HFFc6 (cell line): ENCODE data around the gene STON1. TPM values are rescaled to one million over a fixed set of nuclear protein-coding genes. Genes with fewer than 3 reads are reported as not detected.
"Not testable (repeated sequence)": the region's sequence is repeated elsewhere in the genome, so short reads cannot be mapped to it uniquely, and the experiment has no call there.

Experiments used
- DNase-seq: peaks from one replicate; pipeline ENCODE4 v3.0.0-alpha.2; 2018
- H3K27ac Mint-ChIP-seq: 2 replicates; pipeline ENCODE4 v1.8.0; 2020; ENCODE audit warnings: mild to moderate bottlenecking, mixed read lengths
- H3K27me3 Mint-ChIP-seq: 2 replicates; pipeline ENCODE4 v1.8.0; 2021; ENCODE audit warnings: mild to moderate bottlenecking, moderate library complexity, mixed read lengths; ENCODE audit not compliant: insufficient read depth
- H3K36me3 Mint-ChIP-seq: 2 replicates; pipeline ENCODE4 v1.8.0; 2021; ENCODE audit warnings: low read depth, mixed read lengths
- H3K4me1 Mint-ChIP-seq: 2 replicates; pipeline ENCODE4 v1.8.0; 2020; ENCODE audit warnings: low read depth, mixed read lengths
- H3K4me3 Mint-ChIP-seq: 2 replicates; pipeline ENCODE4 v1.8.0; 2020; ENCODE audit warnings: mild to moderate bottlenecking, moderate library complexity, mixed read lengths
- H3K9me3 Mint-ChIP-seq: 2 replicates; pipeline ENCODE4 v1.8.0; 2020; ENCODE audit warnings: mild to moderate bottlenecking, mixed read lengths
- total RNA-seq, 6 experiments: library from RNA; stranded (reverse); fragmentation: NEBNext Ultra II Directional; extraction: Animal tissue kit (Norgen Biotek cat#: 25700); gene quantifications; 2 replicates in 1 of 6; 3 replicates in 5 of 6; pipeline ENCODE4 v1.2.3, GENCODE V29; 2021
- TF ChIP-seq, protein P1 (sequence below): fragments of 200-600 bp; sonication (generic); IDR thresholded peaks from 2 replicates; pipeline ENCODE4 v1.5.0; 2021; ENCODE audit warnings: antibody characterized with exemption, mild to moderate bottlenecking

STON1 gene
- total RNA-seq, 6 experiments from 2014 or later = 1.3 to 4.3 (median 3.1) TPM

GRCh38 chr2:48620604-48621003 lies 90.7 kb downstream of the STON1 start:
- Mint-ChIP-seq H3K4me1 (no peaks in the 10 kb centered on the region), H3K9me3 (no peaks in the 10 kb centered on the region), H3K27me3 (no peaks in the 10 kb centered on the region), H3K36me3 (no peaks in the 10 kb centered on the region), H3K4me3 (no peak overlapping the region), H3K27ac (no peak overlapping the region)
- TF ChIP-seq, protein P1, sequence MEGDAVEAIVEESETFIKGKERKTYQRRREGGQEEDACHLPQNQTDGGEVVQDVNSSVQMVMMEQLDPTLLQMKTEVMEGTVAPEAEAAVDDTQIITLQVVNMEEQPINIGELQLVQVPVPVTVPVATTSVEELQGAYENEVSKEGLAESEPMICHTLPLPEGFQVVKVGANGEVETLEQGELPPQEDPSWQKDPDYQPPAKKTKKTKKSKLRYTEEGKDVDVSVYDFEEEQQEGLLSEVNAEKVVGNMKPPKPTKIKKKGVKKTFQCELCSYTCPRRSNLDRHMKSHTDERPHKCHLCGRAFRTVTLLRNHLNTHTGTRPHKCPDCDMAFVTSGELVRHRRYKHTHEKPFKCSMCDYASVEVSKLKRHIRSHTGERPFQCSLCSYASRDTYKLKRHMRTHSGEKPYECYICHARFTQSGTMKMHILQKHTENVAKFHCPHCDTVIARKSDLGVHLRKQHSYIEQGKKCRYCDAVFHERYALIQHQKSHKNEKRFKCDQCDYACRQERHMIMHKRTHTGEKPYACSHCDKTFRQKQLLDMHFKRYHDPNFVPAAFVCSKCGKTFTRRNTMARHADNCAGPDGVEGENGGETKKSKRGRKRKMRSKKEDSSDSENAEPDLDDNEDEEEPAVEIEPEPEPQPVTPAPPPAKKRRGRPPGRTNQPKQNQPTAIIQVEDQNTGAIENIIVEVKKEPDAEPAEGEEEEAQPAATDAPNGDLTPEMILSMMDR = no peak
- no peak for DNase-seq

DNA sequence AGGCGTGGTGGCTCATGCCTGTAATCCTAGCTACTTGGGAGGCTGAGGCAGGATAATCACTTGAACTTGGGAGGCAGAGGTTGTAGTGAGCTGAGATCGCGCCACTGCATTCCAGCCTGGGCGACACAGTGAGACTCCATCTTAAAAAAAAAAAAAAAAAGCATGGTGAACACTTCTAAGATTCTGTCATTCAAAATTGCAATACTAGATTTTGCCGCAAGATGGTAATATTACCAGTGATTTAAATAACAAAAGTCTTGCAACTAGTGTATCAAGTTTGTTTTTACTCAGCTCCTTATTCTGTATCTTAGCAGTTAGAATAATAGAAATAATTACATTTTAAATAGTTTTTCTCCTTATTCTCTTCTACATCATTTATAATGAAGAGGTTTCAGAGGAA lies 92.7 kb downstream of the STON1 start:
- H3K4me1 Mint-ChIP-seq, H3K4me3 Mint-ChIP-seq, H3K9me3 Mint-ChIP-seq, H3K36me3 Mint-ChIP-seq, H3K27me3 Mint-ChIP-seq, DNase-seq, H3K27ac Mint-ChIP-seq: not testable (repeated sequence)
- TF ChIP-seq, protein P1 = peak; percentile 29; the same call in 1 of the 2 replicates

DNA sequence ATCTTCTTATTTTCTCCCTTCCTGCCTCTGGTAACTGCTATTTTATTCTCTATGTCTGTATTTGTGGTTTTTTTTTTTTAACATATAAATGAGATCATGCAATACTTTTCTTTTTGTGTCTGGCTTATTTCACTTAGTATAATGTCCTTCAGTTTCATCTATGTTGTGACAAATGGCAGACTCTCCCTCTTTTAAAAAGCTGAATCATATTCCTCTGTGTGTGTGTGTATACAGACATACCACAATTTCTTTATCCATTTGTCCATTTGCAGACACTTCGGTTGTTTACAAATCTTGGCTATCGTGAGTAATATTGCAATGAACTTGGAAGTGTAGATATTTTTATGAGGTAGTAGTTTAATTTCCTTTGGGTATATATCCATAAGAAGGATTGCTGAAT lies 94.7 kb downstream of the STON1 start:
- Mint-ChIP-seq H3K4me3 (no peak overlapping the region), H3K27ac (no peak overlapping the region), H3K36me3 (no peaks in the 10 kb centered on the region), H3K9me3 (peaks cover 6% of the 10 kb centered on the region; the same call in 1 of the 2 replicates), H3K27me3 (no peaks in the 10 kb centered on the region), H3K4me1 (no peaks in the 10 kb centered on the region)
- DNase-seq = no peak
- TF ChIP-seq, protein P1 = no peak

GRCh38 chr2:48626047-48626446 lies 96.1 kb downstream of the STON1 start:
- Mint-ChIP-seq H3K9me3 (peaks cover 6% of the 10 kb centered on the region; the same call in 1 of the 2 replicates), H3K4me1 (no peaks in the 10 kb centered on the region), H3K4me3 (no peak overlapping the region), H3K36me3 (no peaks in the 10 kb centered on the region), H3K27me3 (no peaks in the 10 kb centered on the region), H3K27ac (no peak overlapping the region)
- DNase-seq = no peak
- TF ChIP-seq, protein P1 = no peak

DNA sequence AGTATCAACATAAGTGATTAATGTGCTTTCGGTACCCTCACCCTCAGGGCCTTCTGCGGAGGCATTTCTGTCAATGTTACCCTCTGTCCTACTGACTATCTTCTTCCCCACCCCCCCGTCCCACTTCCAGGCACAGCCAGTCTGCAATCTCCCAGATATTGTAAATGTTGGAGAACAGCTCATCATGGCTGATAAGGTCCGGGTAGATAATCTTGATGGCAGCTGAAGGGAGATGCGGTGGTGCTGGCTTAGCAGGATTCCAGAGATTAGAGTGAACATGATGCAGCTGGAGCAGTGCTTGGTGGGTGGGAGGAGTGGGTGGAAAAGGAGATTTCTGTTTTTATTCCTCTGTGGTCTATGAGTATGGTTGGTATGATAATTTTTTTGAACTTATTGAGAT lies 103.2 kb downstream of the STON1 start:
- DNase-seq = no peak
- Mint-ChIP-seq H3K4me3 (no peak overlapping the region), H3K27me3 (no peaks in the 10 kb centered on the region), H3K9me3 (peaks cover 12% of the 10 kb centered on the region; the same call in 1 of the 2 replicates), H3K4me1 (no peaks in the 10 kb centered on the region), H3K27ac (no peak overlapping the region), H3K36me3 (no peaks in the 10 kb centered on the region)
- TF ChIP-seq, protein P1 = no peak

DNA sequence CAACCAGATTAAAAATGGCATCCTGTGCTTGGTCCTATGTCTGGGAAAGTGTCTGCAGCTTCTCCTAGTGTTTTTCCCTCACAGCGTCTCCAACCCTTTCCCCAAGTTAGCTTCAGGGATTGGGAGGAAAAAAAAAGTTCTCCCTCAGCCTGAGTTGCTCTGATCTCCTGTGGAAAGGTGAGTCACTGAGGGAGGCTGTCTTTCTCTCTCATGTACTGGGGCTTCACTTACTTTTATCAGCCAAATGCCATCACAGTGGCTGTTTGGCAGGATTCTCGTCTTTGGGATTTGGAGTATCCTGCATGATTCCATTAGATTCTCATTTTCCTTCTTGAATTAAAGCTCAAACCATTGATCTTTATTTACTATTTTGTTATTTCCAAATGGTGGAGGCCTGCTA lies 105.8 kb downstream of the STON1 start:
- TF ChIP-seq, protein P1 = no peak
- Mint-ChIP-seq H3K4me3 (no peak overlapping the region), H3K27me3 (no peaks in the 10 kb centered on the region), H3K4me1 (no peaks in the 10 kb centered on the region), H3K36me3 (no peaks in the 10 kb centered on the region), H3K27ac (no peak overlapping the region), H3K9me3 (peaks cover 12% of the 10 kb centered on the region; the same call in 1 of the 2 replicates)
- no peak for DNase-seq
